Ishikawa (cell line): ENCODE data around the gene LOXL3.

Experiments
- CREB1 ChIP-seq: IDR thresholded peaks from 2 replicates; pipeline ENCODE4 v1.6.1; 2012; ENCODE audit warnings: low read depth
- FOXM1 ChIP-seq: IDR thresholded peaks from 2 replicates; pipeline ENCODE4 v1.6.1; 2012; ENCODE audit warnings: low read depth, borderline replicate concordance
- MAX ChIP-seq: IDR thresholded peaks from 2 replicates; pipeline ENCODE4 v1.6.1; 2012
- RAD21 ChIP-seq: IDR thresholded peaks from 2 replicates; pipeline ENCODE4 v1.6.1; 2012; ENCODE audit warnings: low read depth
- REST ChIP-seq: IDR thresholded peaks from 2 replicates; pipeline ENCODE4 v1.6.1; 2012; ENCODE audit warnings: low read depth, mild to moderate bottlenecking
- TAF1 ChIP-seq: IDR thresholded peaks from 2 replicates; pipeline ENCODE4 v1.6.1; 2012; ENCODE audit warnings: low read depth, mild to moderate bottlenecking

- no peak for TF ChIP-seq REST
- no peak for TF ChIP-seq TAF1
- no peak for TF ChIP-seq MAX
- TF ChIP-seq RAD21, result no peak
- TF ChIP-seq FOXM1, result no peak
- TF ChIP-seq CREB1, result no peak
Measured at GRCh38 chr2:74562126-74562775, 8.5 kb upstream of the LOXL3 start.
